HG02610 (cell line): ENCODE data around the gene SPAST.
"Not testable (repeated sequence)": the region's sequence is repeated elsewhere in the genome, so short reads cannot be mapped to it uniquely, and the experiment has no call there.

Source experiments
- ATAC-seq: cut with Tn5 transposase; IDR thresholded peaks from one replicate; pipeline ENCODE4 v1.9.1; 2021; ENCODE audit warnings: mild to moderate bottlenecking, moderate library complexity; ENCODE audit not compliant: unreplicated experiment

Gene SPAST

GRCh38 chr2:32124660-32125059 lies 61.3 kb downstream of the SPAST start:
- ATAC-seq: no peak

- no peak for ATAC-seq
Observed at GRCh38 chr2:32128636-32129035, 65.3 kb downstream of the SPAST start.

GRCh38 chr2:32129086-32129485 lies 65.7 kb downstream of the SPAST start:
- ATAC-seq: no peak

- ATAC-seq: no peak
Observed at GRCh38 chr2:32135409-32135808, 72.1 kb downstream of the SPAST start.

GRCh38 chr2:32136097-32136496 lies 72.7 kb downstream of the SPAST start:
- no peak for ATAC-seq

- ATAC-seq: not testable (repeated sequence)
Observed at GRCh38 chr2:32151544-32151943, 88.2 kb downstream of the SPAST start.

- ATAC-seq: no peak
Observed at GRCh38 chr2:32159678-32160077, 96.3 kb downstream of the SPAST start.

- no peak for ATAC-seq
Observed at GRCh38 chr2:32161296-32161695, 97.9 kb downstream of the SPAST start.

GRCh38 chr2:32164254-32164653 lies 100.9 kb downstream of the SPAST start:
- ATAC-seq: not testable (repeated sequence)

GRCh38 chr2:32165027-32165347 lies 101.6 kb downstream of the SPAST start:
- not testable (repeated sequence) for ATAC-seq

- no peak for ATAC-seq
Observed at GRCh38 chr2:32166115-32166574, 102.8 kb downstream of the SPAST start.

GRCh38 chr2:32168513-32168912 lies 105.2 kb downstream of the SPAST start:
- ATAC-seq: peak; percentile 46

- no peak for ATAC-seq
Observed at GRCh38 chr2:32172870-32173269, 109.5 kb downstream of the SPAST start.

- ATAC-seq: no peak
Observed at GRCh38 chr2:32182667-32183066, 119.3 kb downstream of the SPAST start.

GRCh38 chr2:32189011-32189410 lies 125.7 kb downstream of the SPAST start:
- ATAC-seq: no peak

GRCh38 chr2:32192418-32192817 lies 129.1 kb downstream of the SPAST start:
- ATAC-seq: no peak

GRCh38 chr2:32200814-32201213 lies 137.5 kb downstream of the SPAST start:
- ATAC-seq: no peak

GRCh38 chr2:32203428-32203827 lies 140.1 kb downstream of the SPAST start:
- ATAC-seq: not testable (repeated sequence)
